ENCODE results near the gene SMAP2.
"Not testable (repeated sequence)": the region's sequence is repeated elsewhere in the genome, so short reads cannot be mapped to it uniquely, and the experiment has no call there.

The SMAP2 gene

GRCh38 chr1:40388456-40389321, 15.2 kb downstream of the SMAP2 start:
- intact Hi-C loops (cut with DNase I); DNase-seq: not testable (repeated sequence)

- intact Hi-C loops (cut with DNase I) = no loop called here
- DNase-seq = no peak
Observed at GRCh38 chr1:40389322-40389803, 15.8 kb downstream of the SMAP2 start.

- intact Hi-C loops (cut with DNase I) = no loop called here
- peak in 1 of 10 donors; percentile 68 for DNase-seq
Observed at GRCh38 chr1:40389871-40390560, 16.5 kb downstream of the SMAP2 start.

- DNase-seq = no peak
- intact Hi-C loops (cut with DNase I) = no loop called here
Observed at GRCh38 chr1:40390857-40391256, 17.3 kb downstream of the SMAP2 start.

GRCh38 chr1:40391688-40392145, 18.2 kb downstream of the SMAP2 start:
- intact Hi-C loops (cut with DNase I) = no loop called here
- DNase-seq = no peak

- intact Hi-C loops (cut with DNase I) = no loop called here
- DNase-seq = peak in 2 of 10 donors; percentile 40 to 82
Observed at GRCh38 chr1:40392221-40392620, 18.7 kb downstream of the SMAP2 start.

GRCh38 chr1:40393173-40393572, 19.6 kb downstream of the SMAP2 start:
- peak in 1 of 10 donors; percentile 72 for DNase-seq
- intact Hi-C loops (cut with DNase I) = no loop called here

GRCh38 chr1:40394491-40395172, 21.1 kb downstream of the SMAP2 start:
- intact Hi-C loops (cut with DNase I) = no loop called here
- no peak for DNase-seq

- no peak for DNase-seq
- intact Hi-C loops (cut with DNase I) = no loop called here
Observed at GRCh38 chr1:40395190-40396175, 22.0 kb downstream of the SMAP2 start.

- no peak for DNase-seq
- intact Hi-C loops (cut with DNase I) = no loop called here
Observed at GRCh38 chr1:40396420-40396819, 22.9 kb downstream of the SMAP2 start.

- no peak for DNase-seq
- intact Hi-C loops (cut with DNase I) = no loop called here
Observed at GRCh38 chr1:40397258-40397657, 23.7 kb downstream of the SMAP2 start.

- intact Hi-C loops (cut with DNase I) = no loop called here
- no peak for DNase-seq
Observed at GRCh38 chr1:40399984-40400704, 26.6 kb downstream of the SMAP2 start.

GRCh38 chr1:40401473-40402201, 28.1 kb downstream of the SMAP2 start:
- intact Hi-C loops (cut with DNase I) = no loop called here
- no peak for DNase-seq

GRCh38 chr1:40404670-40405462, 31.3 kb downstream of the SMAP2 start:
- intact Hi-C loops (cut with DNase I) = loop anchor here (2.0 to 5.0 kb wide), 2 partner anchors 33 to 252 kb away; partner anchors contain the start of gene SMAP2
- peak in 3 of 10 donors; percentile 30 to 57 (median 50) for DNase-seq

GRCh38 chr1:40405812-40406211, 32.3 kb downstream of the SMAP2 start:
- no peak for DNase-seq
- intact Hi-C loops (cut with DNase I) = loop anchor here (2.0 to 5.0 kb wide), 2 partner anchors 34 to 253 kb away; partner anchors contain the start of gene SMAP2

GRCh38 chr1:40407453-40407852, 33.9 kb downstream of the SMAP2 start:
- DNase-seq = no peak
- intact Hi-C loops (cut with DNase I) = loop anchor here (5.0 kb wide), 1 partner anchor 35 kb away; the partner anchor contains the start of gene SMAP2

- intact Hi-C loops (cut with DNase I) = loop anchor here (2.0 to 5.0 kb wide), 2 partner anchors 27 to 37 kb away; partner anchors contain the start of gene SMAP2
Observed at GRCh38 chr1:40409467-40409866, 35.9 kb downstream of the SMAP2 start.

More at GRCh38 chr1:40409467-40409866, 35.9 kb downstream of the SMAP2 start:
- DNase-seq = no peak

All from posterior cingulate gyrus (tissue), 11 donors.